HEK293 (cell line): Measurements from ENCODE around the gene TBC1D12.

Source experiments
- CTCF ChIA-PET: fragments of 350-600 bp; formaldehyde crosslinking; extraction: SDS; loops from one replicate; lab custom pipeline; 2021; ENCODE audit warnings: antibody characterized with exemption; lab: Yijun Ruan, JAX
- POLR2A ChIA-PET: fragments of 300-600 bp; formaldehyde crosslinking; extraction: SDS; loops from one replicate; lab custom pipeline; 2020; ENCODE audit warnings: antibody characterized with exemption, inconsistent platforms; lab: Yijun Ruan, JAX
- H3K27ac ChIP-seq: fragments of 200-500 bp; sonication (Bioruptor generic); 2 replicates; pipeline ENCODE4 v1.5.1; 2014; ENCODE audit warnings: low read depth, low read length, control low read depth, inconsistent platforms; ENCODE audit errors: extremely low read depth
- H3K36me3 ChIP-seq, 2 experiments: fragments of 200-500 bp in 1 of 2; sonication (Bioruptor generic) in 1 of 2; 1 replicate in 1 of 2; 2 replicates in 1 of 2; pipeline ENCODE4 v1.5.1; 2014 to 2017; ENCODE audit warnings: inconsistent platforms in 2 of 2, low read length in 2 of 2; ENCODE audit not compliant: control insufficient read depth in 2 of 2, insufficient read depth in 1 of 2
- H3K4me1 ChIP-seq: fragments of 200-500 bp; sonication (Bioruptor generic); 2 replicates; pipeline ENCODE4 v1.5.1; 2014; ENCODE audit warnings: mild to moderate bottlenecking, low read length, inconsistent platforms; ENCODE audit not compliant: control insufficient read depth, insufficient read depth
- H3K4me3 ChIP-seq: 2 replicates; pipeline ENCODE4 v1.5.1; 2011; ENCODE audit warnings: low read depth, mild to moderate bottlenecking, control low read depth, low read length, moderate library complexity
- H3K9me3 ChIP-seq: fragments of 200-500 bp; sonication (Bioruptor generic); 2 replicates; pipeline ENCODE4 v1.5.1; 2014; ENCODE audit warnings: low read depth, low read length, inconsistent platforms; ENCODE audit not compliant: control insufficient read depth, insufficient read depth
- IKZF3 ChIP-seq: fragments of 450-650 bp; IDR thresholded peaks from 2 replicates; pipeline ENCODE4 v1.5.0; 2018; ENCODE audit warnings: missing biosample characterization, mild to moderate bottlenecking, missing genetic modification characterization, moderate library complexity
- KLF10 ChIP-seq: fragments of 450-650 bp; IDR thresholded peaks from 2 replicates; pipeline ENCODE4 v1.5.1; 2018; ENCODE audit warnings: missing biosample characterization, mild to moderate bottlenecking, missing genetic modification characterization
- MZF1 ChIP-seq: fragments of 450-650 bp; formaldehyde crosslinking; IDR thresholded peaks from 2 replicates; pipeline ENCODE4 v1.5.1; 2017; ENCODE audit warnings: missing biosample characterization, missing genetic modification characterization, borderline replicate concordance
- RBAK ChIP-seq: fragments of 450-650 bp; formaldehyde crosslinking; IDR thresholded peaks from 2 replicates; pipeline ENCODE4 v1.5.1; 2016; ENCODE audit warnings: missing biosample characterization, missing genetic modification characterization
- SP2 ChIP-seq: fragments of 450-650 bp; formaldehyde crosslinking; IDR thresholded peaks from 2 replicates; pipeline ENCODE4 v1.5.1; 2016; ENCODE audit warnings: missing biosample characterization, missing genetic modification characterization
- WT1 ChIP-seq: fragments of 450-650 bp; formaldehyde crosslinking; IDR thresholded peaks from 2 replicates; pipeline ENCODE4 v1.5.1; 2016; ENCODE audit warnings: missing biosample characterization, missing genetic modification characterization
- ZNF214 ChIP-seq: fragments of 450-650 bp; formaldehyde crosslinking; IDR thresholded peaks from 2 replicates; pipeline ENCODE4 v1.5.1; 2017; ENCODE audit warnings: missing biosample characterization, mild to moderate bottlenecking, missing genetic modification characterization, borderline replicate concordance
- ZNF311 ChIP-seq: fragments of 450-650 bp; formaldehyde crosslinking; IDR thresholded peaks from 2 replicates; pipeline ENCODE4 v1.5.1; 2017; ENCODE audit warnings: missing biosample characterization, missing genetic modification characterization, borderline replicate concordance
- ZNF335 ChIP-seq: fragments of 450-650 bp; formaldehyde crosslinking; conservative IDR thresholded peaks from 2 replicates; pipeline ENCODE4 v1.5.1; 2016; ENCODE audit warnings: missing biosample characterization, missing genetic modification characterization
- ZNF433 ChIP-seq: fragments of 450-650 bp; formaldehyde crosslinking; IDR thresholded peaks from 2 replicates; pipeline ENCODE4 v1.5.1; 2016; ENCODE audit warnings: missing biosample characterization, missing genetic modification characterization, low read depth
- ZNF510 ChIP-seq: fragments of 450-650 bp; formaldehyde crosslinking; IDR thresholded peaks from 2 replicates; pipeline ENCODE4 v1.5.1; 2018; ENCODE audit warnings: mild to moderate bottlenecking, missing genetic modification characterization, missing biosample characterization; ENCODE audit not compliant: insufficient replicate concordance
- ZNF610 ChIP-seq: fragments of 450-650 bp; formaldehyde crosslinking; IDR thresholded peaks from 2 replicates; pipeline ENCODE4 v1.5.1; 2016; ENCODE audit warnings: missing biosample characterization, missing genetic modification characterization, borderline replicate concordance
- ZNF658 ChIP-seq: fragments of 450-650 bp; formaldehyde crosslinking; IDR thresholded peaks from 2 replicates; pipeline ENCODE4; 2016; ENCODE audit warnings: missing biosample characterization, missing genetic modification characterization
- ZNF660 ChIP-seq: fragments of 450-650 bp; IDR thresholded peaks from 2 replicates; pipeline ENCODE4 v1.5.1; 2018; ENCODE audit warnings: missing biosample characterization, mild to moderate bottlenecking, missing genetic modification characterization
- ZNF701 ChIP-seq: fragments of 450-650 bp; formaldehyde crosslinking; IDR thresholded peaks from 2 replicates; pipeline ENCODE4 v1.5.1; 2016; ENCODE audit warnings: missing biosample characterization, missing genetic modification characterization
- TF ChIP-seq, protein P1 (sequence below): fragments of 450-650 bp; formaldehyde crosslinking; IDR thresholded peaks from 2 replicates; pipeline ENCODE4 v1.5.1; 2017; ENCODE audit warnings: missing biosample characterization, mild to moderate bottlenecking, missing genetic modification characterization, moderate library complexity
- TF ChIP-seq, protein P2 (sequence below): fragments of 450-650 bp; formaldehyde crosslinking; IDR thresholded peaks from 2 replicates; pipeline ENCODE4 v1.5.1; 2016; ENCODE audit warnings: missing biosample characterization, missing genetic modification characterization
- TF ChIP-seq, protein P3 (sequence below): fragments of 450-650 bp; formaldehyde crosslinking; IDR thresholded peaks from 2 replicates; pipeline ENCODE4 v1.5.1; 2016; ENCODE audit warnings: missing biosample characterization, missing genetic modification characterization

TBC1D12 gene

DNA sequence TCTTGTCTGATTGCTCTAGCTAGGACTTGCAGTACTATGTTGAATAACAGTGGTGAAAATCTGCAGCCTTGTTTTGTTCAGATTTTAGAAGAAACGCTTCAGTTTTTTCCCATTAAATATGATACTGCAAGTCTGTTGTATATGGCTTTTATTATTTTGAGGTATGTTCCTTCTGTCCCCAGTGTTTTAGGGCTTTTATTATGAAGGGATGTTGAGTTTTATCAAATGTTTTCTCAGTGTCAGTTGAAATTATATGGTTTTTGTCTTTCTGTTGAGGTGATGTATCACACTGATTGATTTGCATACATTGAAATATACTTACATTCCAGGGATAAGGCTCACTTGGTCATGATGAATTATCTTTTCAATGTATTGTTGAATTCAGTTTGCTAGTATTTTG is 82.8 kb downstream of the TBC1D12 start:
- Histone ChIP-seq H3K4me1 (no peaks in the 10 kb centered on the region), H3K9me3 (no peaks in the 10 kb centered on the region), H3K36me3 (no peaks in the 10 kb centered on the region), H3K4me3 (no peak overlapping the region), H3K27ac (no peak overlapping the region)
- ChIA-PET CTCF (no interaction called here), POLR2A (no interaction called here)
- TF ChIP-seq, protein P1, sequence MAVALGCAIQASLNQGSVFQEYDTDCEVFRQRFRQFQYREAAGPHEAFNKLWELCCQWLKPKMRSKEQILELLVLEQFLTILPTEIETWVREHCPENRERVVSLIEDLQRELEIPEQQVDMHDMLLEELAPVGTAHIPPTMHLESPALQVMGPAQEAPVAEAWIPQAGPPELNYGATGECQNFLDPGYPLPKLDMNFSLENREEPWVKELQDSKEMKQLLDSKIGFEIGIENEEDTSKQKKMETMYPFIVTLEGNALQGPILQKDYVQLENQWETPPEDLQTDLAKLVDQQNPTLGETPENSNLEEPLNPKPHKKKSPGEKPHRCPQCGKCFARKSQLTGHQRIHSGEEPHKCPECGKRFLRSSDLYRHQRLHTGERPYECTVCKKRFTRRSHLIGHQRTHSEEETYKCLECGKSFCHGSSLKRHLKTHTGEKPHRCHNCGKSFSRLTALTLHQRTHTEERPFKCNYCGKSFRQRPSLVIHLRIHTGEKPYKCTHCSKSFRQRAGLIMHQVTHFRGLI (tag by site-specific recombination), result no peak
- TF ChIP-seq WT1 (tag by site-specific recombination), result no peak
- TF ChIP-seq KLF10 (tag by site-specific recombination), result no peak
- no peak for TF ChIP-seq ZNF610 (tag by site-specific recombination)
- no peak for TF ChIP-seq SP2 (tag by site-specific recombination)
- no peak for TF ChIP-seq IKZF3 (tag by site-specific recombination)
- no peak for TF ChIP-seq ZNF311 (tag by site-specific recombination)
- no peak for TF ChIP-seq ZNF214 (tag by site-specific recombination)
- TF ChIP-seq, protein P2, sequence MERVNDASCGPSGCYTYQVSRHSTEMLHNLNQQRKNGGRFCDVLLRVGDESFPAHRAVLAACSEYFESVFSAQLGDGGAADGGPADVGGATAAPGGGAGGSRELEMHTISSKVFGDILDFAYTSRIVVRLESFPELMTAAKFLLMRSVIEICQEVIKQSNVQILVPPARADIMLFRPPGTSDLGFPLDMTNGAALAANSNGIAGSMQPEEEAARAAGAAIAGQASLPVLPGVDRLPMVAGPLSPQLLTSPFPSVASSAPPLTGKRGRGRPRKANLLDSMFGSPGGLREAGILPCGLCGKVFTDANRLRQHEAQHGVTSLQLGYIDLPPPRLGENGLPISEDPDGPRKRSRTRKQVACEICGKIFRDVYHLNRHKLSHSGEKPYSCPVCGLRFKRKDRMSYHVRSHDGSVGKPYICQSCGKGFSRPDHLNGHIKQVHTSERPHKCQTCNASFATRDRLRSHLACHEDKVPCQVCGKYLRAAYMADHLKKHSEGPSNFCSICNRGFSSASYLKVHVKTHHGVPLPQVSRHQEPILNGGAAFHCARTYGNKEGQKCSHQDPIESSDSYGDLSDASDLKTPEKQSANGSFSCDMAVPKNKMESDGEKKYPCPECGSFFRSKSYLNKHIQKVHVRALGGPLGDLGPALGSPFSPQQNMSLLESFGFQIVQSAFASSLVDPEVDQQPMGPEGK (tag by site-specific recombination), result no peak
- TF ChIP-seq ZNF701, result no peak
- no peak for TF ChIP-seq ZNF433 (tag by site-specific recombination)
- TF ChIP-seq MZF1, result no peak
- TF ChIP-seq, all 188 proteins: peak for 0

DNA sequence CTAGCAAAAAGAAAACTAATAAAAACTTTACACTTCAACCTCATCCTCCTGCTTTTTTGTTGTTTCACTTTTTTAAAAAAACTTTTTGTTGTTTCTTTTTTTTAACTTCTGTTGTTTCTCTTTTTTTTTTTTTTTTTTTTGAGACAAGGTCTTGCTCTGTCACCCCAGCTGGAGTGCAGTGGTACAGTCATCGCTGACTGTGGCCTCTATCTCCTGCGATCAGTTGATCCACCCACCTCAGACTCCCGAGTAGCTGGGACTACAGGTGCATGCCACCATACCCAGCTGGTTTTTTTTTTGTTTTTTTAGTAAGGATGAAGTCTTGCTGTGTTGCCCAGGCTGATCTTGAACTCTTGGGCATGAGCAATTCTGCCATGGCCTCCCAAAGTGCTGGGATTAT is 85.2 kb downstream of the TBC1D12 start:
- Histone ChIP-seq H3K36me3 (no peaks in the 10 kb centered on the region), H3K4me1 (peaks cover 8% of the 10 kb centered on the region), H3K27ac (no peak overlapping the region), H3K4me3 (no peak overlapping the region), H3K9me3 (no peaks in the 10 kb centered on the region)
- POLR2A ChIA-PET, result no interaction called here
- TF ChIP-seq, protein P3, sequence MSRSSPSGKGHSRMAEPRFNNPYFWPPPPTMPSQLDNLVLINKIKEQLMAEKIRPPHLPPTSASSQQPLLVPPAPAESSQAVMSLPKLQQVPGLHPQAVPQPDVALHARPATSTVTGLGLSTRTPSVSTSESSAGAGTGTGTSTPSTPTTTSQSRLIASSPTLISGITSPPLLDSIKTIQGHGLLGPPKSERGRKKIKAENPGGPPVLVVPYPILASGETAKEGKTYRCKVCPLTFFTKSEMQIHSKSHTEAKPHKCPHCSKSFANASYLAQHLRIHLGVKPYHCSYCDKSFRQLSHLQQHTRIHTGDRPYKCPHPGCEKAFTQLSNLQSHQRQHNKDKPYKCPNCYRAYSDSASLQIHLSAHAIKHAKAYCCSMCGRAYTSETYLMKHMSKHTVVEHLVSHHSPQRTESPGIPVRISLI, result 0 out of 2 replicates have a peak, but pooled peaks have one; percentile 47
- TF ChIP-seq ZNF510 (tag by site-specific recombination), result no peak
- CTCF ChIA-PET, result no interaction called here

DNA sequence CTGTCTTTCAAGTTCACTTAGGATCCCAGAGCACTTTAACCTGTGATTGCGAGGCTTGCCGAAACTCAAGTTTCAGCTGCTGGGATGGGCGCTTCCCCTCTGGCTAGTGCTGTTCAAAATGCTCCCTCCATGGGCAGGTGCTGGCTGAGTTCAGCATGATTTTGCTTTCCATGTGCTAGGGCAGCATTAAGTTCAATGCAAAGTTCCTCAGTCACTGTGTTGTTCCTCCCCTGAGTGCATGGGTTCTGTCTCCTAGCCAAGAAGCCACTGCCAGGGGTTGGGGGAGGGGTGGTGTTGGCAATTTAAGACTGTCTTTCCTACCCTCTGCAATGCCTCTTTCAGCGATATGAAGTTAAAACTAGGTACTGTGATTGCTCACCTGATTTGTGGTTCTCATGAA is 86.8 kb downstream of the TBC1D12 start:
- no peaks in the 10 kb centered on the region for H3K9me3 ChIP-seq
- TF ChIP-seq KLF10 (tag by site-specific recombination) (no peak), ZNF660 (tag by site-specific recombination) (no peak), RBAK (no peak), ZNF335 (tag by site-specific recombination) (no peak), ZNF658 (no peak)
- TF ChIP-seq, all 188 proteins: peak for 0
- CTCF ChIA-PET, result interaction anchor here (1.0 kb wide), 1 partner anchor 45 kb away, joined by 3 read pairs; no protein-coding TSS in a partner anchor
- Histone ChIP-seq H3K27ac (no peak overlapping the region), H3K36me3 (no peaks in the 10 kb centered on the region), H3K4me1 (peaks cover 8% of the 10 kb centered on the region), H3K4me3 (no peak overlapping the region)
- POLR2A ChIA-PET, result no interaction called here
